Peyer's patch (tissue), 4 donors: ENCODE data around the gene GRIK4. TPM values are rescaled to one million over a fixed set of nuclear protein-coding genes. Genes with fewer than 3 reads are reported as not detected.

Experiments used
- DNase-seq, 3 donors: peaks; one replicate each; pipeline ENCODE4 v3.0.0-alpha.2; 2017 to 2019
- H3K27ac ChIP-seq, 4 donors: fragments of 200-600 bp; sonication (generic); one replicate each; pipeline ENCODE4 v1.5.1; 2016 to 2019
- H3K27me3 ChIP-seq, 2 donors: fragments of 200-600 bp; sonication (generic); one replicate each; pipeline ENCODE4 v1.5.1; 2019
- H3K36me3 ChIP-seq, 3 donors: fragments of 200-600 bp; sonication (generic); one replicate each; pipeline ENCODE4 v1.5.1; 2016 to 2019
- H3K4me1 ChIP-seq, 4 donors: fragments of 200-600 bp; sonication (generic); one replicate each; pipeline ENCODE4 v1.5.1; 2016 to 2019
- H3K4me3 ChIP-seq, 4 donors: fragments of 200-600 bp; sonication (generic); 1 replicate in 3 of 4; 2 replicates in 1 of 4; pipeline ENCODE4 v1.5.1; 2016 to 2019; ENCODE audit warnings: mild to moderate bottlenecking in 1 of 4
- H3K9me3 ChIP-seq, 4 donors: fragments of 200-600 bp; sonication (generic); one replicate each; pipeline ENCODE4 v1.5.1; 2016 to 2019; ENCODE audit warnings: mild to moderate bottlenecking in 1 of 4
- POLR2A ChIP-seq, 2 donors: fragments of 450-650 bp; IDR thresholded peaks; one replicate each; pipeline ENCODE4 v1.5.1; 2017; ENCODE audit warnings: antibody characterized with exemption in 2 of 2, mild to moderate bottlenecking in 2 of 2, moderate library complexity in 2 of 2
- total RNA-seq, 4 donors: library from RNA; depleted of rRNA; stranded (reverse); fragments of >200 nt; gene quantifications; one replicate each; pipeline ENCODE4 v1.1.0, GENCODE V29; 2016
- TF ChIP-seq, protein P1 (sequence below), 6 experiments: fragments of 450-650 bp in 4 of 6; fragments of 200-600 bp in 2 of 6; sonication (generic) in 1 of 6; IDR thresholded peaks; one replicate each; pipeline ENCODE4 v1.5.1; 2017 to 2019; ENCODE audit warnings: antibody characterized with exemption in 6 of 6, mild to moderate bottlenecking in 3 of 6, moderate library complexity in 1 of 6

GRIK4 gene
- total RNA-seq, 4 donors from 2014 or later: 0.40 to 2.5 TPM; not detected in 2

DNA sequence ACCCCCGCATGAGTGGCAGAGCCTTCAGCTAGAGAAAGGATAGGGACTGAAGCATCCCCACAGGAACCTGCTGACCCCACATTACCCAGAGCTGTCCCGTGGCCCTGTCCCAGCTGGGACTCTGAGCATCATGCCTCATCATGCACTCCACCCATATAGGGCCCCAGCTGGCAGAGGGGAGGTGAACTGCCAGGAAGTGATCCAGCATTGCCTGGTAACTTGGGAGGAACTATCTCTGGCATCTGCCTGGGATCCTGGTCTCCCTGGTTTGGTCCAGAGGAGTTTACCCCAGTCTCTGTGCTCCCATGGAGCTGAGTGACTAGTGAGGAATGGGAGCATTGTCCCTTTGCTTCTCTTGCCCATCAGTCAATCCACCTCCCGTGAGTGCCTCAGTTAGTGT, 228.8 kb downstream of the GRIK4 start:
- H3K9me3 ChIP-seq: no peaks in the 10 kb centered on the region
- H3K36me3 ChIP-seq: no peaks in the 10 kb centered on the region
- H3K27ac ChIP-seq: no peak overlapping the region
- TF ChIP-seq POLR2A (IDR thresholded peaks at IDR 0.05): no peak
- TF ChIP-seq, protein P1, sequence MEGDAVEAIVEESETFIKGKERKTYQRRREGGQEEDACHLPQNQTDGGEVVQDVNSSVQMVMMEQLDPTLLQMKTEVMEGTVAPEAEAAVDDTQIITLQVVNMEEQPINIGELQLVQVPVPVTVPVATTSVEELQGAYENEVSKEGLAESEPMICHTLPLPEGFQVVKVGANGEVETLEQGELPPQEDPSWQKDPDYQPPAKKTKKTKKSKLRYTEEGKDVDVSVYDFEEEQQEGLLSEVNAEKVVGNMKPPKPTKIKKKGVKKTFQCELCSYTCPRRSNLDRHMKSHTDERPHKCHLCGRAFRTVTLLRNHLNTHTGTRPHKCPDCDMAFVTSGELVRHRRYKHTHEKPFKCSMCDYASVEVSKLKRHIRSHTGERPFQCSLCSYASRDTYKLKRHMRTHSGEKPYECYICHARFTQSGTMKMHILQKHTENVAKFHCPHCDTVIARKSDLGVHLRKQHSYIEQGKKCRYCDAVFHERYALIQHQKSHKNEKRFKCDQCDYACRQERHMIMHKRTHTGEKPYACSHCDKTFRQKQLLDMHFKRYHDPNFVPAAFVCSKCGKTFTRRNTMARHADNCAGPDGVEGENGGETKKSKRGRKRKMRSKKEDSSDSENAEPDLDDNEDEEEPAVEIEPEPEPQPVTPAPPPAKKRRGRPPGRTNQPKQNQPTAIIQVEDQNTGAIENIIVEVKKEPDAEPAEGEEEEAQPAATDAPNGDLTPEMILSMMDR (IDR thresholded peaks at IDR 0.05): no peak
- no peaks in the 10 kb centered on the region for H3K4me1 ChIP-seq
- no peak for DNase-seq
- no peak overlapping the region for H3K4me3 ChIP-seq
- H3K27me3 ChIP-seq: no peaks in the 10 kb centered on the region

DNA sequence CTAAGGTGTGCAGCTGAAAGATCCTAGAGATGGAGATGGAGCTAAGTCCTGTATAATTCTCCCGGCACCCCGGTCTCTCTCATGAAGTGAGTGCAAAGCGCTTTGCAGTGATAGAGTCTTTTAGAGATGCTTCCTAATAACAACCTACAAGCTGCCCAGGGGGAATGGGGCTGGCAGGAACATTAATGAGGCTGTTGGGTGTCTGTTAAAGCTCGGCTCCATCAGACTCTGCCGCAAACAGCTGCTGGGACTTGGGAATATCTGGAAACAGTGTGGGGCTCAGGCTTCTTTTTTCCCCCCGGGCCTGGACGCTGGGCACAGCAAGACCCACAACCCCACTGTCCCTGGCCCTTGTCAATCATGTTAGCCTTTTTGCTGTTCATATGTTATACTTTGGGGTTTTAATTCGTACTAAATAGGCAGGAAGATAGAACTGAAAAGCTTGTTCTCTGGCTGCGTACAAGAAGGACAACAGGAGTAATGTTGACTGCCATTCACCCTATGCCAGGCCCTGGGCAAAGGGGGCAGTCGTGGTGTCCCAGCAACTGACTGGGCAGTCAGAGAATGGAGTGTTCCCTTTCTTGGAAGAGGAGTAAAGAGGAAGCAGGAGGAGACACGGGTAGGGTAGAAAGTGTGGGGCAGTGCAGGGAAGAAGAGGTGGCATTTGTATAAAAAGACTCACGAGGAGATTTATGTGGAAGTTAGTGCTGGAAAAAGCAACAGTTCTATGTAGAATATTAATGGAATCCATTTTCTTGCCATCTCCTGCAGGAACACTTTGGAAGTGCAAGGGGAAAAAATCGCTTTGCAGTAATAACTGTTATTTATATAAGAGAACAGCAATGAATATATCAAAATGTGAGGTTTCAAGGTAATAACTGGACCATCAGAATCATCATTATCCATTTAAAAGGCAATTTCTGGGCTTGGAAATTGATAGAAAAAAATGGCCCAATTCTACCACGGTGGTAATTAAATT, 232.8 kb downstream of the GRIK4 start:
- Histone ChIP-seq H3K27ac (no peak overlapping the region), H3K4me3 (no peak overlapping the region), H3K9me3 (no peaks in the 10 kb centered on the region), H3K36me3 (no peaks in the 10 kb centered on the region), H3K27me3 (no peaks in the 10 kb centered on the region), H3K4me1 (no peaks in the 10 kb centered on the region)
- no peak for TF ChIP-seq POLR2A (IDR thresholded peaks at IDR 0.05)
- TF ChIP-seq, protein P1 (IDR thresholded peaks at IDR 0.05): peak in 1 of 6 experiments; percentile 49
- no peak for DNase-seq

DNA sequence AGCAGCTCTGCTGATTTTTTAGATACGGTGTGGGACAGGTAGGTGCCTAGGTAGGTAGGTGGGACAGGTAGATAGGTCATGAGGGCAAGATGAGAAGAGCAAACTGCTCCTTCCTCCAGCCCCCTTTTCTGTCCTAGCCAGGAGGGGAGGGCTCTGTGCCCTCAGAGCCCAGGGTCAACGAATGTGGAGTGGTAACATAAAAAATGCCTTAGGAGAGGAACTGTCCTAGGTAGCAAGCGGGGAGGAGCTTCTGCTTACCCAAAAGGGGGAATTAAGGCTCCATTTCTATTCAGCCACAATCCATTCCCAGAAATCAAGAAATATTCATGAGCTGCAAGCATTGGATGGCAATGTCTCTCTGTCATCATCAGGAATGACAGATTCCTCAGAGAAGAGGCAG, 234.8 kb downstream of the GRIK4 start:
- Histone ChIP-seq H3K27ac (no peak overlapping the region), H3K27me3 (no peaks in the 10 kb centered on the region), H3K4me3 (no peak overlapping the region), H3K4me1 (no peaks in the 10 kb centered on the region), H3K9me3 (no peaks in the 10 kb centered on the region), H3K36me3 (no peaks in the 10 kb centered on the region)
- DNase-seq: no peak
- no peak for TF ChIP-seq POLR2A (IDR thresholded peaks at IDR 0.05)
- TF ChIP-seq, protein P1 (IDR thresholded peaks at IDR 0.05): no peak

DNA sequence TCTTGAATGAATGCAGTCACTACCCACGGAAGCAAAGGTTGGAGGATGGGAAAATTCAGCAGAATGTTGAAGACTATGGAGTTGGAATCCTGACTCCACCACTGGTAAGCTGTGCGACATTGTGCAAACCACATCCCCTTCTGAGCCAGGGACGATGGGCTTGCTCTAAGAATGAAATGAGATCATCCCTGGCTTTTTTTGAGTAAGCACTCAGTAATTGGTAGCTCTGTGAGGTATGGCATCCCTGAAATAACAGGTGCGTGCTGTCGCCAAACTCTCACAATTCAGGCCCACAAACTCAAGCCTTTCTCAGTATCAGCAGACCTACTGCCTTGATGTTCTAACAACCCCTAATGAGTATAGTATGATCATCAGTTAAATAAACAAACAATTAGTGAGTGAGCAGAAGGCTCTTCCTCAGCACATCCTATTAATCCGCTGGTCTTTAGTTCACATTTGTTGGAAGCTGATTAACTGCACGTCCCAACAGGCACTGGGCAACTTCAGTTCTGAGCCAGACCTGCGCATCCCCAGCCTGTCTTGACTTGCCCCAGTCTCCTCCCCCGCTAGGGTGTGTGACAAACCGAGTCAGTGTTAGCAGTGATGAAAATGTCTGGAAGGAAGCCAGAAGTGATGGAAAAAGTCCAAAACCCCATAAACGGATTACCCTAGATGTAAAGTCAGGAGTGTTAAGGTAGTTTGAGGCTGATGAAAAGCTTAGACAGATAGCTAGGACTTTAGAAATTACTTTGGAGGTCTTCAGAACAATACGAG, 235.5 kb downstream of the GRIK4 start:
- Histone ChIP-seq H3K9me3 (no peaks in the 10 kb centered on the region), H3K27me3 (no peaks in the 10 kb centered on the region), H3K4me3 (no peak overlapping the region), H3K4me1 (no peaks in the 10 kb centered on the region), H3K27ac (no peak overlapping the region), H3K36me3 (no peaks in the 10 kb centered on the region)
- TF ChIP-seq, protein P1 (IDR thresholded peaks at IDR 0.05): no peak
- TF ChIP-seq POLR2A (IDR thresholded peaks at IDR 0.05): no peak
- DNase-seq: no peak

DNA sequence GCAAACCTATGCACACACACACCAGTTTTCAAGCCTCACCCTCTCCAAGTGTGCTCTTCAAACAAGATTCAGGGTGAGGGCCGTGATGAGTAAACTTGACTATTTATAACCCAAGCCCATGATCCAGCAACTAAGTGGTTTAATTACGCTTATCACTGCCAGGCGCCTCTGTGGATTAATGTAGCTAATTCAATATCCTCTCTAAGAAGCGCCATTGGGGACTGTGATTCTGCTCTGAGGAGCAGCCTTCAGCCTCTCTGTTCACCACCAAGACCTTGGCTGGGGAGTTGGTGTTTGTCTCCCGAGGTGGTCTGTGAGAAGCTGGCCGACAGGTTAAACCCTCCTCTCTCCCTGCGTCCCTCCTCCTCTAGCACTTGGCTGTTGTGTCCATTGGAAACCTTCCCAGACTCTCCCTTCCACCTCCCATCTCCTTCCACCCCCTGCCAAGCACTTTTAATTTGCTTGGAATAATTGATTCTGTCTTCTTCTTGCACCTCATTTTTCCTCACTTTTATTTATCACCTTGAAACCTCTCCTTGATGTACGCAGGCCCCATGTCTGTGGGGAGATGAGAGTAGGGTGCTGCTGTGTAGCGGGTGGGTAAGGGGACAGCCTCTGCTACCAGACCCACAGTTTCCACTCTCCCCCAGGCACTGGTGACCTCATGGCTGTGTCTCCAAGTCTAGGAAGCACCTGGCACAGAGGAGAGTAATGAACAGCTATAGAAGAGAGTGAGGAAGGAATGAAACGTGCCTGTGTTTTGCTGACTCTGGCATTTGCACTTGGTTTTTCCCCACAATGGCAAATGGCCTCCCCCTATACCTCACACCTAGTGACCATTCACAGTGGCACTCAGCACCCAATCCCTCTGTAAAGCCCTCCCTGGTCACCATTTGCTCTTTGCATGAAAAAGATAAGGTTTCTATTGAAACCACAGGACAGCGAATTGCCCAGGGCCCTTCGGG, 236.6 kb downstream of the GRIK4 start:
- Histone ChIP-seq H3K27me3 (no peaks in the 10 kb centered on the region), H3K4me1 (no peaks in the 10 kb centered on the region), H3K9me3 (no peaks in the 10 kb centered on the region), H3K27ac (no peak overlapping the region), H3K4me3 (no peak overlapping the region), H3K36me3 (no peaks in the 10 kb centered on the region)
- no peak for TF ChIP-seq POLR2A (IDR thresholded peaks at IDR 0.05)
- TF ChIP-seq, protein P1 (IDR thresholded peaks at IDR 0.05): no peak
- no peak for DNase-seq
